Renal cortex interstitium (tissue), 15 donors: ENCODE data around the gene CFDP1. TPM values are rescaled to one million over a fixed set of nuclear protein-coding genes. Genes with fewer than 3 reads are reported as not detected.
A peak's percentile ranks its signal among the peaks of the same experiment; 100 is the strongest.

ENCODE experiments used
- DNase-seq, 11 donors: peaks; one replicate each; pipeline ENCODE4 v3.0.0-alpha.2; 2013; ENCODE audit warnings: low read depth in 9 of 11, low spot score in 4 of 11; ENCODE audit errors: extremely low read depth in 1 of 11
- long read RNA-seq, 16 experiments: transcript quantifications; one replicate each; lab custom pipeline, GENCODE V29; 2026
- polyA plus RNA-seq, 3 donors: library from polyadenylated mRNA; unstranded; fragments of 120-200 nt; gene quantifications; one replicate each; pipeline ENCODE4 v1.2.1, GENCODE V29; 2013; ENCODE audit not compliant: insufficient read length in 3 of 3

The CFDP1 gene
- 100 to 1,000 TPM; 156 to 197 (median 173) TPM for polyA plus RNA-seq
- long read RNA-seq, donor 1, transcript CFDP1-201 (7 exons, 1,275 nt) = major isoform, 26 of 91 reads
- long read RNA-seq, donor 1, partial matches to known transcripts = 63 of 91 reads
- long read RNA-seq, donor 1, other reads (novel, unspliced or antisense) = 0 of 91 reads
- long read RNA-seq, donor 2, transcript CFDP1-201 (7 exons, 1,275 nt) = major isoform, 33 of 86 reads
- long read RNA-seq, donor 2, partial matches to known transcripts = 51 of 86 reads
- long read RNA-seq, donor 2, other reads (novel, unspliced or antisense) = 0 of 86 reads
- long read RNA-seq, donor 3, transcript CFDP1-201 (7 exons, 1,275 nt) = major isoform, 57 of 150 reads
- long read RNA-seq, donor 3, partial matches to known transcripts = 92 of 150 reads
- long read RNA-seq, donor 3, other reads (novel, unspliced or antisense) = 0 of 150 reads
- long read RNA-seq, donor 4, transcript CFDP1-201 (7 exons, 1,275 nt) = major isoform, 23 of 48 reads
- long read RNA-seq, donor 4, partial matches to known transcripts = 24 of 48 reads
- long read RNA-seq, donor 4, other reads (novel, unspliced or antisense) = 0 of 48 reads
- long read RNA-seq, donor 5 = 0 reads
- long read RNA-seq, donor 6, transcript CFDP1-201 (7 exons, 1,275 nt) = major isoform, 17 of 73 reads
- long read RNA-seq, donor 6, partial matches to known transcripts = 54 of 73 reads
- long read RNA-seq, donor 6, other reads (novel, unspliced or antisense) = 0 of 73 reads
- long read RNA-seq, donor 7, transcript CFDP1-201 (7 exons, 1,275 nt) = major isoform, 31 of 142 reads
- long read RNA-seq, donor 7, partial matches to known transcripts = 106 of 142 reads
- long read RNA-seq, donor 7, other reads (novel, unspliced or antisense) = 0 of 142 reads
- long read RNA-seq, donor 8 = 0 reads
- long read RNA-seq, donor 9, transcript CFDP1-201 (7 exons, 1,275 nt) = major isoform, 46 of 77 reads
- long read RNA-seq, donor 9, partial matches to known transcripts = 30 of 77 reads
- long read RNA-seq, donor 9, other reads (novel, unspliced or antisense) = 0 of 77 reads
- long read RNA-seq, donor 10, transcript CFDP1-201 (7 exons, 1,275 nt) = major isoform, 25 of 114 reads
- long read RNA-seq, donor 10, partial matches to known transcripts = 80 of 114 reads
- long read RNA-seq, donor 10, other reads (novel, unspliced or antisense) = 0 of 114 reads
- long read RNA-seq, donor 11, transcript CFDP1-201 (7 exons, 1,275 nt) = major isoform, 30 of 62 reads
- long read RNA-seq, donor 11, partial matches to known transcripts = 29 of 62 reads
- long read RNA-seq, donor 11, other reads (novel, unspliced or antisense) = 0 of 62 reads
- long read RNA-seq, donor 12, transcript CFDP1-201 (7 exons, 1,275 nt) = major isoform, 13 of 36 reads
- long read RNA-seq, donor 12, partial matches to known transcripts = 22 of 36 reads
- long read RNA-seq, donor 12, other reads (novel, unspliced or antisense) = 0 of 36 reads
- long read RNA-seq, donor 13 = 0 reads
- long read RNA-seq, donor 14, transcript CFDP1-201 (7 exons, 1,275 nt) = major isoform, 39 of 70 reads
- long read RNA-seq, donor 14, partial matches to known transcripts = 28 of 70 reads
- long read RNA-seq, donor 14, other reads (novel, unspliced or antisense) = 0 of 70 reads
- long read RNA-seq, donor 15, transcript CFDP1-201 (7 exons, 1,275 nt) = major isoform, 16 of 16 reads
- long read RNA-seq, donor 15, partial matches to known transcripts = 0 of 16 reads
- long read RNA-seq, donor 15, other reads (novel, unspliced or antisense) = 0 of 16 reads
- long read RNA-seq, donor 16, transcript CFDP1-207 (5 exons, 1,167 nt) = minor isoform, 5 of 226 reads
- long read RNA-seq, donor 16, transcript CFDP1-209 (3 exons, 663 nt) = minor isoform, 6 of 226 reads
- long read RNA-seq, donor 16, transcript CFDP1-201 (7 exons, 1,275 nt) = major isoform, 102 of 226 reads
- long read RNA-seq, donor 16, partial matches to known transcripts = 105 of 226 reads
- long read RNA-seq, donor 16, other reads (novel, unspliced or antisense) = 7 of 226 reads

- peak in 10 of 11 donors; percentile 84 to 96 (median 94) for DNase-seq
Observed at GRCh38 chr16:75432828-75433731, at the start of gene CFDP1. TSS of gene CFDP1 (minus strand) at chr16:75433503. CDS start at chr16:75433352, 151 bp downstream.

GRCh38 chr16:75482434-75483205, 49.3 kb upstream of the CFDP1 start:
- no peak for DNase-seq

GRCh38 chr16:75481475-75481874, 48.2 kb upstream of the CFDP1 start:
- DNase-seq = no peak

GRCh38 chr16:75479421-75479990, 46.2 kb upstream of the CFDP1 start:
- DNase-seq = no peak

GRCh38 chr16:75478480-75479345, 45.4 kb upstream of the CFDP1 start:
- no peak for DNase-seq

- no peak for DNase-seq
Observed at GRCh38 chr16:75477680-75478473, 44.6 kb upstream of the CFDP1 start.

GRCh38 chr16:75476817-75477216, 43.5 kb upstream of the CFDP1 start:
- DNase-seq = no peak

GRCh38 chr16:75475420-75475847, 42.1 kb upstream of the CFDP1 start:
- DNase-seq = no peak

- no peak for DNase-seq
Observed at GRCh38 chr16:75472908-75473877, 39.9 kb upstream of the CFDP1 start.

GRCh38 chr16:75471723-75472633, 38.7 kb upstream of the CFDP1 start:
- DNase-seq = peak in 3 of 11 donors; percentile 29 to 40 (median 35)

- DNase-seq = no peak
Observed at GRCh38 chr16:75466760-75467159, 33.5 kb upstream of the CFDP1 start.
